OCI-LY3 (cell line): ENCODE results near the gene DAB1.

ENCODE experiments used
- H2AFZ ChIP-seq: fragments of 200-600, 300-600 bp; shearing (Covaris generic); 2 replicates; pipeline ENCODE4 v1.6.0; 2014; ENCODE audit warnings: antibody characterized with exemption, low read depth, low read length
- H3K27ac ChIP-seq: fragments of 200-600, 300-600 bp; sonication (generic); 2 replicates; pipeline ENCODE4 v1.5.1; 2014; ENCODE audit warnings: mild to moderate bottlenecking, low read length, moderate library complexity, mixed read lengths
- H3K27me3 ChIP-seq: fragments of 200-600, 300-600 bp; sonication (generic); 2 replicates; pipeline ENCODE4 v1.6.1; 2014; ENCODE audit warnings: low read depth, low read length, mixed read lengths
- H3K36me3 ChIP-seq: fragments of 200-600, 300-600 bp; sonication (generic); replicated peaks from 2 replicates; pipeline ENCODE3; 2014; ENCODE audit warnings: low read depth, low read length, mixed read lengths
- H3K4me1 ChIP-seq: fragments of 300-600, 200-600 bp; sonication (generic); 2 replicates; pipeline ENCODE4 v1.6.1; 2014; ENCODE audit warnings: low read length, mixed read lengths
- H3K4me2 ChIP-seq: fragments of 200-600, 300-600 bp; sonication (generic); 2 replicates; pipeline ENCODE4 v1.6.1; 2014; ENCODE audit warnings: low read length, mixed read lengths
- H3K4me3 ChIP-seq: fragments of 300-600, 200-600 bp; sonication (generic); 2 replicates; pipeline ENCODE4 v1.5.1; 2014; ENCODE audit warnings: antibody characterized with exemption, mild to moderate bottlenecking, low read length, moderate library complexity
- H3K79me2 ChIP-seq: fragments of 300-600, 200-600 bp; shearing (Covaris generic); 2 replicates; pipeline ENCODE4 v1.6.1; 2014; ENCODE audit warnings: mild to moderate bottlenecking, low read length, mixed read lengths
- H3K9ac ChIP-seq: fragments of 300-600, 200-600 bp; shearing (Covaris generic); 2 replicates; pipeline ENCODE4 v1.6.0; 2014; ENCODE audit warnings: mild to moderate bottlenecking, low read length, moderate library complexity
- H3K9me3 ChIP-seq: fragments of 200-600, 300-600 bp; shearing (Covaris generic); 2 replicates; pipeline ENCODE4 v1.6.1; 2014; ENCODE audit warnings: low read length, mixed read lengths; ENCODE audit not compliant: insufficient read depth
- H4K20me1 ChIP-seq: fragments of 200-600, 300-600 bp; sonication (generic); 2 replicates; pipeline ENCODE4 v1.6.1; 2016; ENCODE audit warnings: low read length, mixed read lengths; ENCODE audit not compliant: insufficient read depth
- CTCF ChIP-seq: fragments of 200-600, 300-600 bp; sonication (generic); IDR thresholded peaks from 2 replicates; pipeline ENCODE4 v1.5.1; 2014; ENCODE audit warnings: antibody characterized with exemption, low read length, low read depth
- EZH2phosphoT487 ChIP-seq: fragments of 200-600 bp; shearing (Covaris generic); IDR thresholded peaks from 2 replicates; pipeline ENCODE4 v1.6.1; 2018; ENCODE audit warnings: antibody characterized with exemption, mixed run types, low read depth

The DAB1 gene

GRCh38 chr1:57036641-57037579, 386.9 kb downstream of the DAB1 start:
- 0 out of 2 replicates have a peak, but pooled peaks cover 7% of the 10 kb centered on the region for H3K4me1 ChIP-seq
- TF ChIP-seq CTCF (no peak), EZH2phosphoT487 (no peak)
- H3K36me3 ChIP-seq = no peaks in the 10 kb centered on the region
- H3K27ac ChIP-seq = no peak overlapping the region
- H3K9me3 ChIP-seq = no peaks in the 10 kb centered on the region
- H3K9ac ChIP-seq = no peak overlapping the region
- no peak overlapping the region for H3K4me2 ChIP-seq
- no peaks in the 10 kb centered on the region for H3K79me2 ChIP-seq
- no peak overlapping the region for H2AFZ ChIP-seq
- no peaks in the 10 kb centered on the region for H3K27me3 ChIP-seq
- H4K20me1 ChIP-seq = no peaks in the 10 kb centered on the region
- H3K4me3 ChIP-seq = no peak overlapping the region

DNA sequence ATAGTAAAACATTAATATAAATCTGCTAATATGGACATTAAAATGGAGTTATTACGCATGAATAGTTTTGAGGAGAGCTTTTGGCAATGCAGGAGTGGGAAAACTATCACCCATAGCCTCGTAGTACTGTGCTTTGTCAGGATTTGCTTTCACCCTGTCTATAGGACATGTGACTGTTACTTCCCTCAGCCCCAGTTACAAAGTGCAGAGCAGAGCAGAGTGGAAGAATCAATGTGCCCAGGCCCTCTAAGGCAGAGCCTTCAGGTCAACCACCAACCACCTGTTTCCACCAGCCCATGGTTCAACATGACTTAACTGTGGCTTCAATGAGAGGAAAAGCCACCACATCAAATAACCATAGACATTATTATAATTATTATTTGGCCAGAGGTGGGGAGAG, 389.1 kb downstream of the DAB1 start:
- Histone ChIP-seq H3K79me2 (no peaks in the 10 kb centered on the region), H3K27ac (no peak overlapping the region), H2AFZ (no peak overlapping the region), H3K9ac (no peak overlapping the region), H4K20me1 (no peaks in the 10 kb centered on the region), H3K9me3 (no peaks in the 10 kb centered on the region), H3K4me3 (no peak overlapping the region), H3K4me1 (0 out of 2 replicates have a peak, but pooled peaks cover 7% of the 10 kb centered on the region), H3K36me3 (no peaks in the 10 kb centered on the region), H3K27me3 (no peaks in the 10 kb centered on the region), H3K4me2 (no peak overlapping the region)
- TF ChIP-seq EZH2phosphoT487 (no peak), CTCF (no peak)

GRCh38 chr1:57033222-57034001, 390.4 kb downstream of the DAB1 start:
- H2AFZ ChIP-seq = no peak overlapping the region
- H3K79me2 ChIP-seq = no peaks in the 10 kb centered on the region
- no peak overlapping the region for H3K4me3 ChIP-seq
- H3K9ac ChIP-seq = no peak overlapping the region
- H3K27me3 ChIP-seq = no peaks in the 10 kb centered on the region
- no peaks in the 10 kb centered on the region for H4K20me1 ChIP-seq
- H3K27ac ChIP-seq = no peak overlapping the region
- TF ChIP-seq CTCF = no peak
- 0 out of 2 replicates have a peak, but pooled peaks cover 7% of the 10 kb centered on the region for H3K4me1 ChIP-seq
- H3K4me2 ChIP-seq = no peak overlapping the region
- no peaks in the 10 kb centered on the region for H3K36me3 ChIP-seq
- no peaks in the 10 kb centered on the region for H3K9me3 ChIP-seq
